GM10847 (cell line): ENCODE results near the gene PERP.

Experiments used
- POLR2A ChIP-seq: IDR thresholded peaks from 2 replicates; pipeline ENCODE4 v1.6.1; 2011; ENCODE audit not compliant: insufficient read length; ENCODE audit errors: extremely low read depth

PERP gene

GRCh38 chr6:138107078-138107751 lies at the start of gene PERP:
TSS of gene PERP (minus strand) at chr6:138107419. CDS start at chr6:138107340, 79 bp downstream.
- TF ChIP-seq POLR2A: no peak

DNA sequence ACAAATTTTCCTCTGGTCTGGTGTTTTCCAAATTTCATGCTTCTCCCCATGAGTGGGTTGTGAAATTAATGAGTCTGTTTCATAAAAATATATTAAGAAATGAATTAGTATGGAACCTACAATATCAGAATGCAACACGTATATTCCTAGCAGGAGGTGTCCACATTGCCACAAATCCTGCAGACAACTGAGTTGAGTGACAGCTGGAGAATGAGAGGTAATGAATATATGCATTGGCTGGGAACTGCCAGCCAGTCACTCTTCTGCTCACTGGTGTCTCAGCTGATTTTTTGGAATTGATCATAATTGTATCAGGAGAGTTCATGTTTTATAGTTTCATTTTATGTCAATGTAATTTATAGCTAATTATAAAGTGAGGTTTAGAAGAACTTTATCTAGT lies 48.2 kb upstream of the PERP start:
- TF ChIP-seq POLR2A: no peak

GRCh38 chr6:138146544-138146943 lies 39.3 kb upstream of the PERP start:
- TF ChIP-seq POLR2A: no peak

DNA sequence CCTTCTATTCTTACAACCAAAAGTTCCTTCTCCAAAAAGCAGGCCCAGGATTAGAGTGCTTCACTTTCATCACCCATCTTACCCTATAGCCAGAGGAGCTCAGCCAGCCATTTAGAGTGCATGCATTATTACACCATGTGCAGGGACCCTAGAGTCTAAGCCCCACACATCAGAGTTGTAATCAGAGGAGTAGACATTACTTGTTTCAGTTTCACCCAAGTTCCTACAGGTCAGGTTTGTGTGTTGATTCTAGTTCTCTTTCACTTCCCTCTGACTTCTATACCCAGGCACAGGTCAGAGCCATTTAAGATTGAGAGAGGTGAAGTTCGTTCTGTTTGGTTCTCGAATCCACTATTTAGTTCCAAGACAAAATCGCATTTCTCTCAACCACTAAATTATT lies 38.2 kb upstream of the PERP start:
- TF ChIP-seq POLR2A: no peak

DNA sequence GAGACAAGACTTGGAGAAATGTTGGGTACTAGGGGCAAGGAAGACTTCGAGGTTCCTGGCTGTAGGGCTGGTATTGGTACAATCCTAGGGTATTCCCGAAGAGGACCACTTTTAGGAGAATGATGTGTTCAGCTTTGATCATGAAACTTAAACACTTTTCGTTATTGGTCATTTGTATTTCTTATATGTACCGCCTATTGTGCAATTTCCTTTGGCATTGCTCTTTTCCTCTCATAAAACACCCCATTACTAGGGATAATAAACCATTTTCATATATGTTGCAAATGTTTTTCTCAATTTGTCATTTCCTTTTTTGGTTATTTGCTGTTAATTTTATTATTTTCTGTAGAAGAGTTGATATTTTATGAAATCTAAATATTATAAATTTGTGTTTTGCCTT lies 35.6 kb upstream of the PERP start:
- no peak for TF ChIP-seq POLR2A

DNA sequence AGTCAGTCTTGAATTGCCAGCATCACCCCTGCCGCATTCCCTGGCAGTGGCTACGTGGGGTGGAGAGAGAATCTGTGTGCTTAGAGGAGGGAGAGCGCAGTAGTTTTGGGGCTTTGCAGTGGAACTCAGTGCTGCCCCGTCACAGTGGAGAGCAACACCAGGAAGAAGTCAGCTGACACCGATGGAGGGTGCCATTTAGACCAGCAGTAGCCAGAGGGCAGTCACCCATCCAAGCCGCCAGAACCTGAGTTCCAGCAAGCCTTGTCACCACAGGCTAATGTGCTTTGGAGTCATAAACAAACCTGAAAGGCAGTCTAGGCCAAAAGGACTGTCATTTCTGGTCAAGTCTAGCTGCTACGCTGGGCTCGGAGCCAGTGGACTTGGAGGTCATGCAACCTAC lies 22.0 kb upstream of the PERP start:
- no peak for TF ChIP-seq POLR2A

DNA sequence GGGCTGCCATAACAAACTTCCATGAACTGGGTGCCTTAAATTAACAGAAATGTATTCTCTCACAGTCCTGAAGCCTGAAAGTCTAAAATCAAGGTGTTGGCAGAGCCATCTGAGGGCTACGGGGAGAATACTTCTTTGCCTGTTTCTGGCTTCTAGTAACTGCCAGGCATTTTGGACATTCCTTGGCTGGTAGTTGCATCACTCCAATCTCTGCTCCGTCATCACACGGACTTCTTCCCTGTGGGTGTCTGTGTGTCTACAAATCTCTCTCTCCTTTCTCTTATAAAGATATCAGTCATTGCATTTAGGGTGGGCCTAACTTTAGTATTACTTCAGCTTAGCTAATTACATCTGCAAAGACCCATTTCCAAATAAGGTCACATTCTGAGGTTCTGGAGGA lies 20.9 kb upstream of the PERP start:
- TF ChIP-seq POLR2A: no peak

DNA sequence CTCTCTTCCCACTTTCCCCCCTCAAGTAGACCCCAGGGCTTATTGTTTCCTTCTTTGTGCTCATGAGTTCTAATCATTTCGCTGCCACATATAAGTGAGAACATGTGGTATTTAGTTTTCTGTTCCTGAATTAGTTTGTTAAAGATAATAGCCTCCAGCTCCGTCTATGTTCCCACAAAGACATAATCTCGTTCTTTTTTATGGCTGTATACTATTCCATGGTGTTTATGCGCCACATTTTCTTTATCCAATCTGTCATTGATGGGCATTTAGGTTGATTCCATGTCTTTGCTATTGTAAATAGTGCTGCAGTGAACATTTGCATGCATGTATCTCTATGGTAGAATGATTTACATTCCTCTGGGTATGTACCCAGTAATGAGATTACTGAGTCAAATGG lies 16.9 kb upstream of the PERP start:
- no peak for TF ChIP-seq POLR2A

DNA sequence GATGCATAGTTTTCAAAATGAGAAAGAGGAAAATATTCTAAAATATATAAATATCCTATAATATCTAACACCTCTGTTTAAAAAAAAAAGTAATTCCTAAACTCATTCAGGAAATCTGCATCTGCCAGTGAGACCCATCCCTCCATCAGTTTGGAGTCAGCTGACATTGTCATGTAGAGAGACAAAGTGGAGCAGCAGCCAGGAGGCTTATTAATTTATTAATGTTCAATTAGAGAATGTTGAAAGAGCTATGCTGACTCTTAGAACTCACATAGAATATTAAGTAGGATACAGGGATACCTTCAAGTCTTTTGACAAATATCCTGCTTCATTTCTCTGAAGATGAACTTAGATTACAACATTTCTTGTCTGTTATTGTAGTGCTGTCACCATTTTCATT lies 12.8 kb upstream of the PERP start:
- no peak for TF ChIP-seq POLR2A

GRCh38 chr6:138117376-138117914 lies 10.2 kb upstream of the PERP start:
- TF ChIP-seq POLR2A: no peak

- no peak for TF ChIP-seq POLR2A
Observed at GRCh38 chr6:138116661-138116999, 9.4 kb upstream of the PERP start.

DNA sequence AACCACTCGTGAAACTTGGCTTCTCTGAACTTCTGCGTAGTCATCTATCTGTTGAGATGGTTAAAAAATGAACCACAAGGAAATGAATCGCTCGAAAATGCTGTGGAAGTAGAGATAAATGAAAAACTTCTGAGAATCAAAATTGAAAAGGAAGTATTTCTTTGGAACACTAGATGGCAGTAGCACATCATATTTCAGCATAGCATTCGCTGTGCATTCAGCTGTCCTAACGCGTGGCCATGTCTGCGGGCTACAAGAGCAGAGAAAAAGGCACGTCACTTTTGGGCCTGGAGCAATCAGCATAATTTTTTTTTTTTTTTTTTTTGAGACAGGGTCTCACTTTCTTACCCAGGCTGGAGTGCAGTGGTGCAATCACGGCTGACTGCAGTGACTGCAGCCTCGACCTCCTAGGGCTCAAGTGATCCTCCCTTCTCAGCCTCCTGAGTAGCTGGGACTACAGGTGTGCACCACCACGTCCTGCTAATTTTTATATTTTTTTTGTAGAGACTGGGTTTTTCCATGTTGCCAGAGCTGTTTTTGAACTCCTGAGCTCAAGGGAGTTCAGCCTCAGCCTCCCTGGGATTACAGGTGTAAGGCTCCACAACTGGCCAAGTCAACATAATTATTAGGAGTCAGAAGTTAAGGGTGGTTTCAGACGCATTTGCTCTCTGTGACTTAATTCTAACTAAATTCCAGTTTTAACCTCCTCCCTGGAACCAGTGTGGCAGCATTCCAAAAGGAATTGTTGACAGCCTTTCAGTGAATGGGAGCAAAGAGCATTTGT lies 8.8 kb upstream of the PERP start:
- TF ChIP-seq POLR2A: no peak

DNA sequence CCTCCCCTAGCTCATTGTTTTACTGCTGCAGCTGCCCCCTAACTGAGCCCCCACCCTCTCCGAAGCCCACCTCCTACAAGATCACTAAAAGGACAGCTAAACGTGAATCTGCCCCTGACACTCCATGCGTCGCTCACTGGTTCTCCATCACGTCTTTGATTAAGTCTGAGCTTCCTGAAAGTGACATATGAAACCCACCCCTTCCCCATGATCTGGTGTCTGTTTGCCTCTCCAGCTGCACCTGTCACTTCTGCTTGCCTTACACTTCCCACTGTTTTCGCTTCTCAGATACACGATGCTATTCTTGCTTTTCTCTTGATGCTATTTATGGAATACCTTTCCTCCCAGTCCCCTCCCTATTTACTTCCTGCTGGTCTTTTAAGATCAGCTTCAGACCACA lies 8.0 kb upstream of the PERP start:
- no peak for TF ChIP-seq POLR2A

- no peak for TF ChIP-seq POLR2A
Observed at GRCh38 chr6:138113588-138114210, 6.5 kb upstream of the PERP start.

GRCh38 chr6:138110229-138110628 lies 3.0 kb upstream of the PERP start:
- no peak for TF ChIP-seq POLR2A

- no peak for TF ChIP-seq POLR2A
Observed at GRCh38 chr6:138109042-138109997, 2.1 kb upstream of the PERP start.
